Left colon (tissue), 2 donors: ENCODE measurements around the gene MPV17. TPM values are rescaled to one million over a fixed set of nuclear protein-coding genes. Genes with fewer than 3 reads are reported as not detected.
A peak's percentile ranks its signal among the peaks of the same experiment; 100 is the strongest.
"Not testable (repeated sequence)": the region's sequence is repeated elsewhere in the genome, so short reads cannot be mapped to it uniquely, and the experiment has no call there.

Source experiments
- ATAC-seq: fragments of 200-7000 bp; cut with Tn5 transposase; one replicate; pipeline ENCODE4 v1.9.1; 2020; ENCODE audit warnings: mild to moderate bottlenecking, moderate library complexity
- DNase-seq, 2 donors: peaks; one replicate each; pipeline ENCODE4 v3.0.0-alpha.2; 2020
- intact Hi-C, 2 donors: fragments of 100-400 bp; cut with DNase I in 1 of 2; cut with micrococcal nuclease in 1 of 2; formaldehyde crosslinking; loops; one replicate each; pipeline versions ENCODE4 v1.11.2 to v1.14.0; 2022; cut with DNase I, micrococcal nuclease
- total RNA-seq, 2 donors: library from RNA; stranded (reverse); fragmentation: NEBNext Ultra II Directional; extraction: Animal tissue kit (Norgen Biotek cat#: 25700); gene quantifications; one replicate each; pipeline ENCODE4 v1.2.1, GENCODE V29; 2021
- donor health status: DM: no; HTN: no; CAD: no.
- donor health status: DM: yes; HTN: yes; CAD: no.

MPV17 gene
- total RNA-seq, 2 donors from 2014 or later, result 26.6 to 32.4 TPM

DNA sequence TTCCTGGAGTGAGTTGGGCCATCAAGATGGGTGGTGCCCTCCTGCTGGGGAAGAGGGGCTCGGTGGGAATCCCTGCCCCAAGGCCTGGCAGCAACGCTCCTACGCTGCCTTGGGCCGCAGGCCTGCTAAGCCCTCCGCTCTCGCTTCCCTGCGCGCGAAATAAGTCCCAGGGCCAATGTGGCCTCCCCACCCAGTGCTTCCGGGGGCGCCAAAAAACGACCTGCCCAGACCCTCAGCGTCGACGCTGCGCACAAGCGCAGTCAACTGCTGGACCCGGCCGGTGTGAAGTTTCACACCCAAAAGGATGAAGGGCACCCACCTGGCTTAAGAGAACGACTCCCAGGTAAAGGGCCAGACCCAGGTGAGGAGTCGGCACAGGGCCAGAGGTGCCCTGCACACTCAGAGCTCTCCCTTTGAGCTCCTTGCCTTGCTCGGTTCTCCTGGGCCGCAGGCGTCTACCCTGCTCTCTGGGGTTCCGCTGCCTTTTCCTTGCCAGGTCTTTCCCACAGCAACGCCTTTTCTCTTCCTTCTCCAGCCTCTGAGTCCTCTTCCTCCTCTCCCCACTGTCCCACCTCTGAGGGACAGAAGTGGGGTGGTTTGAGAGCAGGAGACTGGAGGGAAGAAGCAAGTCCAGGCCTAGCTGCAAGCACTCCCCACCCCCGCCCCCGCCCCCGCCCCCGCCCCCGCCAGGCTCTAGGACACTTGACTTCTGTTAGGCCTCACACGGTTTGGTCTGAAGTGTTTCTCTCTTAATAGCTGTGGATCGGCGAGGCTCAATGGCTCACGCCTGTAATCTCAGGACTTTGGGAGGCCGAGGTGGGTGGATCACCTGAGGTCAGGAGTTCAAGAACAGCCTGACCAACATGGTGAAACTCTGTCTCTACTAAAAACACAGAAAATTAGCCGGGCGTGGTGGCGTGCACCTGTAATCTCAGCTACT is 47.4 kb downstream of the MPV17 start, which contains the start of gene DNAJC5G:
Gene DNAJC5G (plus strand): TSS at position 223 of the 940 bp plus-strand sequence. CDS start 1,296 bp downstream, outside the sequence.
- DNase-seq (no peak), ATAC-seq (no peak)
- intact Hi-C loops, result no loop called here

DNA sequence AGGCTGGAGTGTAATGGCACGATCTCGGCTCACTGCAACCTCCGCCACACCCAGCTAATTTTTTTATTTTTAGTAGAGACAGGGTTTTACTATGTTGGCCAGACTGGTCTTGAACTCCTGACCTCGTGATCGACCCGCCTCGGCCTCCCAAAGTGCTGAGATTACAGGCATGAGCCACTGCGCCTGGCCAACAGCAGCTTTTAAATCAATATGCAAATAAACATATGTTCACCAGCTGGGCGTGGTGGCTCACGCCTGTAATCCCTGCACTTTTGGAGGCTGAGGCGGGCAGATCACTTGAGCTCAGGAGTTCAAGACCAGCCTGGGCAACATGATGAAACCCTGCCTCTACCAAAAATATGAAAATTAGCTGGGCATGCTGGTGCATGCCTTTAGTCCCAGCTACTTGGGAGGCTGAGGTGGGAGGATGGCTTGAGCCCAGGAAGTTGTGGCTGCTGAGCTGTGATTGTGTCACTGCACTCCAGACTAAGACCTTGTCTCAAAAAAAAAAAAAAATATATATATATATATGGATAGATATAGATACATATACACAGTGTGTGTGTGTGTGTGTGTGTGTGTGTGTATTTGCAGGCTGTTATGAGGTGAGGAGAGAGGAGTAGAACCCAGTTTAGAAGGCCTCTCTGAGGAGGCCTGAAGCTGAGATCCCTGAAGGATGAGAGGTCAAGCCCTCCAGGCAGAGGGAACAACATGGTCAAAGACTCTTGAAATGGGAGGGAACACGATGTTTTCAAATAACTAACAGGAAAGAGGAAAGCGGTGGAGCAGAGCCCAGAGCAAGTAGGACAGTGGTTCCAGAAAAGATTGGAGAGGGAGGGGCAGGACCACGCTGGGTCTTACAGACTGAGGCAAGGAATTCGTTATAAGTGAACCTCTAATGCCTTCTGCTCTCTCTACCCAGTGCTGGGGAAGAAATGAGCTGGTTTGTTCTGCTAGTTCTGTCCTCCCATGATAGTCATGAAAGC is 50.1 kb downstream of the MPV17 start:
- DNase-seq, ATAC-seq, intact Hi-C loops: not testable (repeated sequence)

DNA sequence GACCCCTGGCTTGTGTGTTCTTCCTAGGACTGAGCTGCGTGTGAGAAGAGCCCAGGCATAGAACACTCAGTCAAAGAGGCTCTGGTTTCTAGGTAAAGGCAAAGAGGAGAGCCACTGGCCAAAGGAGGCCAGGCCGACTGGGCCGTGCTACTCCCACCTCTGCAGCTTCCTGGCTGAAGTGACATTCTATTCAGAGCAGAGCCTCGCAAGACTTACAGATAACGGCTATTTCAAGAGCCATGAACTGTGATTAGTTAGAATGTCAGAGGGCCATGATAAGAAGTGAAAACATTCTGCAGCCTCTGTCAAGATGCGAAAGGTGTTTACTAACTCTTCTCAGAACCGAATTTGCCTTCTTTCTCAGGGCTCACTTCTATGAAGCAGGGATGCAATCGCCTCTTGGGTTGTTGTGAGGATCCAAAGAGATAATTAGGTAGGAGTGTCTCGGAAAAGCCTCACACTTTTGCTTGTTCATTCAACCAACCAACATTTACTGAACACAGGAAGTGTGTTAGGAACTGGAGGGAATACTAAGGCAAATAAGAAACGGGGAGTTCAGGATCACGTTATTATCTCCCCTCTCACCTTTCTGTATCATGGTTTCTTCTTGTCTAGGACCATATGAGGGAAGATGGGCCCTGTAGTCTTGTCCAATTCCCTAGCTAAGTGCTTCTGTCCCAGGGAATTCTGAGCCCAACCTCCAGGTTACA is 51.1 kb downstream of the MPV17 start:
- ATAC-seq (no peak), DNase-seq (no peak)
- intact Hi-C loops, result no loop called here

DNA sequence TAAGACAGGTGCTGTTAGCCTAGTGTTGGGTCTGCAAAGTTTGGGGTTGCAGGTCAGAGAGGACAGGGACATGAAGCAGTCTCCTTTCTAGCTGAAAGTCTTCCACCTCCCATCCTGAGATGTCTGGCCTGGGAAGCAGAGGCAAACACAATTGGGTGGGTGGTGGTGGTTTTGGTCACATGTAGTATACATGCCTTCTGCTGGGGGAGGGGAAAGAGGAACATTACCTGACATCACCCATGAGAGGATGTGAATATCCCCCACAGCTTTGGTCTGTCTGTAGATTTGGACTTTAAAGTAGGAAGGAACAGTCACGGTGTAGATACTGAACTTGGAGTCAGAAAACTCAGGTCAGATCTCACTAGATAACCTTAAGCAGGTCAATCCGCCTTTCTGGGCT is 52.2 kb downstream of the MPV17 start:
- ATAC-seq (no peak), DNase-seq (no peak)
- intact Hi-C loops, result no loop called here

DNA sequence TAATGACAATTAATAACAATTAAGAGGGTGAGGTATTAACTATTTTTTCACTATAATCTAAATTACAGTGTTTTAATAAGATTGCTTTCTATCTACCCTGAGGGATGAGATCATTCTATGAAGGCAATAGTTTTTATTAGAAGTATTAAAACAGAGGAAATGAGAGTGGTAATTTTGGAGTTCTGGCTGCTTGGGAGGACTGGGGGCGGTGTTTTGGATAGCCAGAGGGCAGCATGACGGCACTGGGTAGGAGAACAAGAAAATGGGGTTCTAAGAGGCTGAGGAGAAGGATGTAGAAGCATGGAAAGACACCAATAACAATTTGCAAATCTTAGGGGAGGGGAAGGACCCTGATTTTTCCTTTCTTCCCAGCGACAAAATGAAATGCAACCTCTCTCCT is 52.8 kb downstream of the MPV17 start:
- intact Hi-C loops, result no loop called here
- ATAC-seq, result no peak
- no peak for DNase-seq

DNA sequence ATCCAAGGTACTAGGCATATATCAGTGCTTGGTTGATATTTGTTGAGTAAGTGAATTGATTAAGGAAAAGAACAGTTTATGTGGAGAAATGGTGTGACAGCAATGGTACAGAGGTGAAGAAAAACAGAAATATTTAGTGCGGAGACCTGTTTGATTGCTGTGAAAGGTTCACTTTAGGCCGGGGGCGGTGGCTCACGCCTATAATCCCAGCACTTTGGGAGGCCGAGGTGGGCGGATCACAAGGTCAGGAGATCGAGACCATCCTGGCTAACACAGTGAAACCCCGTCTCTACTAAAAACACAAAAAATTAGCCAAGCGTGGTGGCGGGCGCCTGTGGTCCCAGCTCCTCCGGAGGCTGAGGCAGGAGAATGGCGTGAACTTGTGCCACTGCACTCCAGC is 54.6 kb downstream of the MPV17 start:
- ATAC-seq, intact Hi-C loops, DNase-seq: not testable (repeated sequence)

DNA sequence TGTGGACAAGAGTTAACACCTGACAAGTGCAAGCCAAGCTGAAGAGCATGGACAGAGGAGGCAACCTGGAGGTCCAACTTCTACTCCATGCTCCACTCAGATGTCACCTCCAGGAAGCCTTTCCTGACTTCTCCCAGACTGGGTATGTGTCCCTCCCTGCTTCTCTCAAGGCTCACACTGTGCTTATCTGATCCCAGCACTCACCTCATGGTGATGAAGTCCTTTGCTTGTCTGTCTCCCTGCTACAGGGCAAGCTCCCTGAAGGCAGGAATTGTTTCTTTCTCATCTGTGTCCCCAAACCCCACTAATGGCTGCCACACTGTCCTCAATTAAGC is 57.4 kb downstream of the MPV17 start:
- intact Hi-C loops, result no loop called here
- no peak for ATAC-seq
- DNase-seq, result no peak

DNA sequence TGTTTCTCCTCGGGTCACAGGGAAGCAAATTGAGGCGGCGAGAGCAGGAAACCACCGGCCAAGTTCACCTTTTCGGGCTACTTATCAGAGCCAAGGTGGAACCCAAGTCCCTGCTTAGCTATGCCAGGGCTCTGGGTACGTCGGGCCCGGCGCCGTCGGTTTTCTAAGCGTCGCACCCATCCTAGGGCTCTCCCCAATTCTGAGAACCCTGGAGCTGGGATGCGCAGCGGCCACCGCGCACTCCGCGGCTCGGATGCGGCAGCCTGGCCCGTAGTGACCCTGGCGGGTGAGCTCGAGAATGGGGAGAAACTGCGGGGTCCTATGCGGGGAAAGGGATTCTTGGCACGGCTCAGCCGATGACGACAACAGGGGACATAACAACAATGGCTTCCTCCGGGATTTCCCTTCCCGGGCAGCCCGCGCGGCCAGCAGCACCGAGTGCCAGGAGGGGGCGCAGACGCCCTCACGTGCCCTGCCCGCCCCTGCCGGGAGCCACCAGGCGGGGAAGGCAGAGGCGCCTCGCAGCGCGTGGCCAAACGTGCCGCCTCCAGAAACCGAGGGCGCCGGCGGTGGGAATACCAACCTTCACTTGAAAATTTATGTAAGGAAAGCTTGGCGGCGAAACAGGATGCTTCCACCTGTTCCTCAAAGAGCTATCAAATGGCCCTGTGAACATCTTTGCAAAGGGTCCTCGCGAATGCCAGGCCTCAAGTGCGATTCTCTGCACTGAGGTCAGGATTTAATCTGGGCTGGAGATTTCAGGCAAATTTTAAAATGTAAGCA is 58.0 kb downstream of the MPV17 start:
- ATAC-seq (peak; percentile 85), DNase-seq (peak; percentile 57 to 71)
- intact Hi-C loops, result no loop called here

DNA sequence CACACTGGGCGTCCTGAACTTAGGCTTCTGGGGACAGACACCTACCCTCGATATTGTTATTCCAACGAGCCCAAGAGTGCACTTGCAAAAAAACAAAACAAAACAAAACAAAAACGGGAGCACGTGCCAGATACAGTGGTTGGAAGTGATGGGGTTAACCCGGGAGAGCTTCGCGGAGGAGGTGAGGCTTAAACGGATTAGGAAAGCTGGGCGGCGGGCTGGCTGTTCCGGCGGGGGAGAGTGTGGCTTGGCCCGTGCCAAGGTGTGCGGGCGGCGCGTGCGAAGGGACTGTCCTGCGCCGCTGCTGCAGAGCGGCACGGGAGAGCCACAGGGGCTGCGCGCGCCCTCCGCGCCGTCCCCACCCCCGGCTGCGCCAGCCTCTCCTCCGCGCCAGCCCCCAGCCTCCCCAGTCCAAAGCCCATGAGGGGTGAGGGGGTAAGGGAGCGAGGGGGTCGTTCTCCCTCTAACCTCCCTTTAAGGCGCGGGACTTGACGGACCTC is 58.6 kb downstream of the MPV17 start:
- intact Hi-C loops, result no loop called here
- peak; percentile 52 for ATAC-seq
- no peak for DNase-seq

DNA sequence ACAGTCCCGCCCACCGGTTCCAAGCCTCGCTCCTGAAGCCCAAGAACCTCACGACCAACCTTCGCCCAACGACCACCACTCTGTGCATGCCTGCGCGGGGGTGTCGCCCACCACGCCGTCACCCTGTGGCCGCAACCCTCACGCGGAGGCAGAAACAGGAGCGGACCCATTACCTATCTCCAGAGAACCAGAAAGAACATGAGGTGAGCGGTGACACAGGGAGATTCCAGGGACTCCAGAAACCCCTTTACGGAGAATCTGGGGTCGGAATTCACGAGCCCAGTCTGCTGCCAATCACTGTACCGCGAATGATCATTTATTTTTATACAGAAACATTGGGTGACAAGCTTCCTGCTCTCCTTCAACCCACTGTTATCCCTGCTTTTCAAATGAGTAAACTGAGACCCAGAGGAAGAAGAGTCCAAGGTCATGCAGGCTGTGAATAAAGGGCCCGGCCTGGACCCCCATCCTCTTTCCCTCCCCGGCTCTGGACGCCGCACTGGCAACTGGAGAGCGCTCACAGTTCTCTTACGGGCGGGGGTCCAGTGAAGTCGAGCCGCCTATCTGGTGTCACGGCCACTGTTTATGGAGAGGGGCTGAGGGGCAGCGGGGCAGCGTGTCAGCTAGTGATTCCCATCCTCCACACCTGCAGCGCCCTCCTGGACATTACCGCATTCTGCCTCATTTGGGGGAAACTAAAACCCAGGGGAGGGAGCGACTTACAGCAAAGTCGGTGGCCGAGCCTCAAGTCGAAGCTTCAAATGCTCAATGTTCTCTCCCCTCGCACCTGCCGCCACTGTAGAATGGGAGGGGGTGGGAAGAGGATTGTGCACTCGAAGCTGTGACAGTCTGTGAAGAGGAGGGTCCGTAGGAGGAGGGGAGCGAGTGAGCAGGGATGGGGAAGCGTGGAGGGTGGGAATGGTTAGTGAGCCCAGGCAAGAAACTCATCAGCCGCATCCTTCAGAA is 59.3 kb downstream of the MPV17 start:
- no peak for DNase-seq
- no peak for ATAC-seq
- intact Hi-C loops, result no loop called here

DNA sequence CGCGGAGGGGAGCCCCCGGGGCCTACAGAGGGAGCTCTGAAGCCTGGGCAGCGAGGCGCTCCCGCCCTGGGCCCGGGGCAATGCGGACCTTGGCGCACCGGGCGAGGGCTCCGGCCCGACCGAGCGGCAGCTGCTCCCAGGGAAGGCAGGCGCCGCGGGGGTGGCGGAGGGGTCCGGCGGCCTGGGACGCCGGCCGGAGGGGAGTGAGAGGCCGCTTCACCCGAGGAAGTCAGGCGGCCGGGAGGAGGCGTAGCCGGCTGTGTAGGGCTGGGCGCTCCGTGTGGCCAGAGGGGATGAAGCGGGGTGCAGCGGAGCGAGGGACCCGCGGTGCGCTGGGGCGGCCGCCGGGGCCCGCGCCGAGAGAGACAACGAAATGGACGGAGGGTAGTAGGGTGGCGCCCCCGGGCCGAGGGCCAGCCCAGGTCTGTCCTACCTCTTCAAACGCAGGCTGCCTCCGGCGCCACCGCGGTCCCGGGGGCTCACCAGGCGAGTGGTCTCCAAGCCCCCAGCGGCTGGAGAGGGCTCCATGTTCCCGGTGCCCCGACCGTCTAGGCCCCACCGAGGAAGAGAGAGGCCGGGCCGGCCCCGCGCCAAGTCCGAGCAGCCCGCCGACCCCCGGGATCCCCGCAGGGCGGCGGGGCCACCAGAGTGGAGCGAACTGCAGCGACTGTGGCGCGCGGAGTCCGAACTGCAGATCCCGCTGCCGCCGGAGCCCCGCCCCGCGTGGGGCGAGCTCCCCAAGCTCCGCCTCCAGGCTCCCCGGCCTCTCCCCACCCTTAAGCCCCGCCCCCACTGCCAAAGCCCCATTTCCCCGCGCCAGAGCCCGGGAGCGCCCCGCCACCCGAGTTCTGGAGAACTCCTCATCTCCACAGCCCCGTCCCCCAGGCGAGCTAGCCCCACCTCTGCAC is 60.3 kb downstream of the MPV17 start, which contains the start of gene SLC30A3:
Gene SLC30A3 (minus strand): TSS at position 669 of the 908 bp plus-strand sequence. CDS start 141 bp downstream, at position 528.
- intact Hi-C loops, result no loop called here
- peak; percentile 81 for ATAC-seq
- DNase-seq, result peak; percentile 54 to 73

DNA sequence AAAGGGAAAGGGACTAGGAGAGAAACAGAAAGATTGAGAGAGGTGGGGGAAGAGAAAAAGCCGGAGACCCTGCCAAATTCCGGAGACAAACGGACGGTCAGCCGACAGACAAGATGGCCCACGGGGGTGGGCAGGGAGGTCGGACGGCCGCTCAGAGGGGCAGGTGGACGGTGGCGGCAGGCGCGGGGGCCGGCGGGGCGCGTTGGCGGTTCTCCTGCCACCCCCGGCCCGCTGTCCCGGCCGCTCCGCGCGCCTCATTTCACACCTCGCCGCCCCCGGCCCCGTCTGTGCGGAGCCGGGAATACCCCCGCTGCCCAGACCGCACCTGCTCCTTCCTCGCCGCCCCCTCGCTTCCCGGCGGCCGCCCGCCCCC is 61.0 kb downstream of the MPV17 start:
- DNase-seq (no peak), ATAC-seq (no peak)
- intact Hi-C loops, result no loop called here

DNA sequence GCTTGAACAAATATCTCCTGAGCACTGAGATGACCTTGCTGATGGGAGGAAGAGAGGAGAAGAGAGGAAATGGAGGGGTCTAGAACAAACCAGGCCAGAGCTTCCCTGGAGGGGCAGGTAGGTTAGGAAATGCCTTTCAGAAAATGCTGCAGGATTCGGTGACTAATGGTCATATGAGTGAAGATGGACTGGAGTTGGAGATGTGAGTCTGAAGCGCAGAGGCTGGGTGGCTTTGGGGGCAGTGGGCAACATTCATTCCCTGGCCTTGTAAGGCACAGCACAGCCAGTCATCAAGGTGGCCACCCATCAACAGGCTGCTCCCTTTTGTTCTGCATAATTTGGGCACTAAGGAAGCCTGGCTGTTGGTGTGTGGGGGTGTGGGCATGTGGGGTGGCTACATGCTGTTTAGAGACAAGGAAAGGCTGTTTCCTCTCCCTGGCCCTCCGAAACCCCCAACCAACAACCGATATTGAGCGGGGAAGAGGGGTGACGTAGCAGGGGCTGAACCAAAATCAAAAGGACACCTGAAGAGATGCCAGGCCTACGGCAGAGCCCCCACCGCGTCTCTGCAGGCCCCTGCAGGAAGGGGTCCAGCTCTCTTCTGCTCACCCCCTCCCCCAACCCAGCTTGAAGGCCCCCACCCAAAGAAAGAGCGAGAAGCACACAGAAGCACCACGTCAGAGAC is 61.5 kb downstream of the MPV17 start:
- intact Hi-C loops, result no loop called here
- DNase-seq, result no peak
- no peak for ATAC-seq
